Endothelial cell of umbilical vein (primary cell): ENCODE data around the gene RYR2. TPM values are rescaled to one million over a fixed set of nuclear protein-coding genes. Genes with fewer than 3 reads are reported as not detected.

Source experiments
- BruUV-seq: library from RNA; stranded (reverse); fragments of 400-500 nt; replicated peaks from 2 replicates; lab custom pipeline; 2021; lab: Mats Ljungman, UMichigan
- CTCF ChIA-PET: fragments of 300-600, 350-600 bp; sonication (Branson Sonifier 250); formaldehyde crosslinking; loops from one replicate; lab custom pipeline; 2021; ENCODE audit warnings: antibody characterized with exemption, inconsistent platforms; lab: Charles Lee
- POLR2A ChIA-PET: fragments of 300-600, 350-600 bp; sonication (Branson Sonifier 250); formaldehyde crosslinking; loops from one replicate; lab custom pipeline; 2021; ENCODE audit warnings: antibody characterized with exemption, inconsistent platforms; lab: Charles Lee
- DNase-seq: peaks from one replicate; pipeline ENCODE4 v3.0.0-alpha.2; 2011; ENCODE audit warnings: low read depth, low spot score
- FAIRE-seq: peaks from 2 replicates; lab custom pipeline; 2011; peaks lifted over from hg19 to GRCh38; lab: Jason Lieb, UNC
- H2AFZ ChIP-seq: 2 replicates; pipeline ENCODE4 v1.6.0; 2012; ENCODE audit warnings: low read depth, low read length, control low read depth, inconsistent platforms
- H3K27ac ChIP-seq: 2 replicates; pipeline ENCODE4 v1.5.1; 2011; ENCODE audit warnings: low read depth, mild to moderate bottlenecking, control low read depth, low read length, moderate library complexity; ENCODE audit not compliant: insufficient read depth
- H3K27me3 ChIP-seq, 2 experiments: 2 replicates each; pipeline versions ENCODE4 v1.6.0 to v1.6.1; 2011; ENCODE audit warnings: low read length in 2 of 2, mixed read lengths in 1 of 2; ENCODE audit not compliant: control insufficient read depth in 2 of 2, insufficient read depth in 2 of 2
- H3K36me3 ChIP-seq, 2 experiments: 2 replicates in 1 of 2; 3 replicates in 1 of 2; pipeline ENCODE4 v1.5.1; 2011; ENCODE audit warnings: low read length in 2 of 2, mild to moderate bottlenecking in 1 of 2, moderate library complexity in 1 of 2; ENCODE audit not compliant: control insufficient read depth in 2 of 2, insufficient read depth in 2 of 2; ENCODE audit errors: extremely low read depth in 1 of 2
- H3K4me1 ChIP-seq: 3 replicates; pipeline ENCODE4 v1.5.1; 2011; ENCODE audit warnings: mild to moderate bottlenecking, low read length; ENCODE audit not compliant: control insufficient read depth, insufficient read depth; ENCODE audit errors: extremely low read depth
- H3K4me2 ChIP-seq: 2 replicates; pipeline ENCODE4 v1.6.1; 2011; ENCODE audit warnings: low read length, control low read depth, mixed read lengths; ENCODE audit not compliant: insufficient read depth
- H3K4me3 ChIP-seq, 3 experiments: fragments of 200-600 bp in 1 of 3; sonication (generic), shearing (Covaris generic) in 1 of 3; replicated peaks in 1 of 3; 2 replicates each; pipeline ENCODE4 v1.5.1; 2011 to 2016; ENCODE audit warnings: control low read depth in 3 of 3, low read length in 3 of 3, mild to moderate bottlenecking in 2 of 3, inconsistent platforms in 1 of 3, low read depth in 1 of 3, moderate library complexity in 1 of 3; ENCODE audit not compliant: insufficient read depth in 1 of 3
- H3K79me2 ChIP-seq: 2 replicates; pipeline ENCODE4 v1.6.0; 2012; ENCODE audit warnings: low read length, inconsistent platforms; ENCODE audit not compliant: control insufficient read depth, insufficient read depth
- H3K9ac ChIP-seq: replicated peaks from 2 replicates; pipeline ENCODE3; 2011; ENCODE audit warnings: low read length, control low read depth; ENCODE audit not compliant: insufficient read depth; ENCODE audit errors: extremely low read depth
- H3K9me1 ChIP-seq: replicated peaks from 3 replicates; pipeline ENCODE4 v1.6.0; 2011; ENCODE audit warnings: mild to moderate bottlenecking, low read length; ENCODE audit not compliant: control insufficient read depth, insufficient read depth; ENCODE audit errors: extremely low read depth
- H3K9me3 ChIP-seq: replicated peaks from 2 replicates; pipeline ENCODE4 v1.5.1; 2012; ENCODE audit warnings: low read length, inconsistent platforms; ENCODE audit not compliant: control insufficient read depth, insufficient read depth
- H4K20me1 ChIP-seq: replicated peaks from 2 replicates; pipeline ENCODE3; 2011; ENCODE audit warnings: mild to moderate bottlenecking, low read length; ENCODE audit not compliant: control insufficient read depth, insufficient read depth; ENCODE audit errors: extremely low read depth
- EZH2 ChIP-seq: IDR thresholded peaks from 2 replicates; pipeline ENCODE4 v1.6.1; 2012; ENCODE audit warnings: borderline replicate concordance, low read depth, mild to moderate bottlenecking, moderate library complexity, low read length, inconsistent platforms; ENCODE audit not compliant: severe bottlenecking
- FOS ChIP-seq: IDR thresholded peaks from 2 replicates; pipeline ENCODE4 v1.6.1; 2011; ENCODE audit warnings: mild to moderate bottlenecking, low read length, moderate library complexity, borderline replicate concordance; ENCODE audit not compliant: insufficient read depth
- GATA2 ChIP-seq: IDR thresholded peaks from 2 replicates; pipeline ENCODE4 v1.7.0; 2011; ENCODE audit warnings: low read depth, mild to moderate bottlenecking, moderate library complexity, mixed read lengths, low read length; ENCODE audit not compliant: insufficient read length, insufficient read depth
- MAX ChIP-seq: IDR thresholded peaks from 2 replicates; pipeline ENCODE4 v1.6.1; 2011; ENCODE audit not compliant: insufficient read depth, insufficient read length
- MYC ChIP-seq: IDR thresholded peaks from one replicate; pipeline ENCODE4 v1.6.1; 2011; ENCODE audit warnings: mild to moderate bottlenecking, low read depth, low read length
- POLR2A ChIP-seq: IDR thresholded peaks from 2 replicates; pipeline ENCODE4 v1.6.1; 2012; ENCODE audit warnings: low read depth, mild to moderate bottlenecking, control low read depth, low read length
- POLR2AphosphoS5 ChIP-seq: IDR thresholded peaks from 2 replicates; pipeline ENCODE4 v1.6.1; 2012; ENCODE audit warnings: low read depth, mild to moderate bottlenecking, control low read depth, low read length, moderate library complexity; ENCODE audit not compliant: insufficient read depth
- dilution Hi-C: fragments of 300-500 bp; cut with MboI; formaldehyde crosslinking; loops from one replicate; pipeline ENCODE4 v1.15.0; 2019; ENCODE audit warnings: low sequenced_read_pairs; ENCODE audit not compliant: extremely low pct_ligation_motif_present
- intact Hi-C: fragments of 100-400 bp; cut with micrococcal nuclease; formaldehyde crosslinking; loops from one replicate; pipeline ENCODE4 v1.10.0; 2022
- polyA plus RNA-seq, 4 experiments: library from polyadenylated mRNA; depleted of rRNA in 3 of 4; stranded (reverse) in 3 of 4; unstranded in 1 of 4; fragments of >200 nt; gene quantifications; 2 replicates each; pipeline versions ENCODE4 v1.2.1 to v1.2.3, GENCODE V29; 2011 to 2012; ENCODE audit warnings: missing spikeins in 1 of 4
- total RNA-seq: library from RNA; stranded (reverse); gene quantifications from 2 replicates; pipeline ENCODE4 v1.2.3, GENCODE V29; 2021
- TF ChIP-seq, protein P1 (sequence below), 2 donors: IDR thresholded peaks; 1 replicate in 1 of 2; 2 replicates in 1 of 2; pipeline ENCODE4 v1.5.1; 2011; ENCODE audit warnings: low read length in 2 of 2, mild to moderate bottlenecking in 2 of 2, moderate library complexity in 2 of 2, control low read depth in 1 of 2, inconsistent platforms in 1 of 2, low read depth in 1 of 2; ENCODE audit not compliant: insufficient read depth in 1 of 2; ENCODE audit errors: extremely low read depth in 1 of 2

The RYR2 gene
- total and polyA plus RNA-seq, 2 donors (not counting 3 experiments of a cell fraction or from before 2014, with no cell fraction given), result not detected

GRCh38 chr1:237788069-237788468 lies 746.1 kb downstream of the RYR2 start:
- CTCF ChIA-PET, result no interaction called here

More at GRCh38 chr1:237788069-237788468, 746.1 kb downstream of the RYR2 start:
- Histone ChIP-seq H3K36me3 (no peaks in the 10 kb centered on the region), H3K9me1 (no peaks in the 10 kb centered on the region), H3K27me3 (no peaks in the 10 kb centered on the region), H4K20me1 (no peaks in the 10 kb centered on the region), H3K4me1 (no peaks in the 10 kb centered on the region), H3K79me2 (no peaks in the 10 kb centered on the region), H3K9me3 (no peaks in the 10 kb centered on the region), H3K4me2 (no peak overlapping the region), H3K4me3 (no peak overlapping the region), H3K9ac (no peak overlapping the region), H3K27ac (no peak overlapping the region), H2AFZ (no peak overlapping the region)
- DNase-seq, result no peak
- POLR2A ChIA-PET, result no interaction called here
- dilution Hi-C loops, result no loop called here
- BruUV-seq, result no TSS peak
- FAIRE-seq, result no peak
- intact Hi-C loops, result no loop called here
- TF ChIP-seq EZH2, result no peak
- no peak for TF ChIP-seq FOS
- no peak for TF ChIP-seq GATA2
- TF ChIP-seq POLR2AphosphoS5, result no peak
- TF ChIP-seq, protein P1, sequence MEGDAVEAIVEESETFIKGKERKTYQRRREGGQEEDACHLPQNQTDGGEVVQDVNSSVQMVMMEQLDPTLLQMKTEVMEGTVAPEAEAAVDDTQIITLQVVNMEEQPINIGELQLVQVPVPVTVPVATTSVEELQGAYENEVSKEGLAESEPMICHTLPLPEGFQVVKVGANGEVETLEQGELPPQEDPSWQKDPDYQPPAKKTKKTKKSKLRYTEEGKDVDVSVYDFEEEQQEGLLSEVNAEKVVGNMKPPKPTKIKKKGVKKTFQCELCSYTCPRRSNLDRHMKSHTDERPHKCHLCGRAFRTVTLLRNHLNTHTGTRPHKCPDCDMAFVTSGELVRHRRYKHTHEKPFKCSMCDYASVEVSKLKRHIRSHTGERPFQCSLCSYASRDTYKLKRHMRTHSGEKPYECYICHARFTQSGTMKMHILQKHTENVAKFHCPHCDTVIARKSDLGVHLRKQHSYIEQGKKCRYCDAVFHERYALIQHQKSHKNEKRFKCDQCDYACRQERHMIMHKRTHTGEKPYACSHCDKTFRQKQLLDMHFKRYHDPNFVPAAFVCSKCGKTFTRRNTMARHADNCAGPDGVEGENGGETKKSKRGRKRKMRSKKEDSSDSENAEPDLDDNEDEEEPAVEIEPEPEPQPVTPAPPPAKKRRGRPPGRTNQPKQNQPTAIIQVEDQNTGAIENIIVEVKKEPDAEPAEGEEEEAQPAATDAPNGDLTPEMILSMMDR (IDR thresholded peaks at IDR 0.05; ENCODE audit: extremely low read depth in 1 of 2, insufficient read depth in 1 of 2, low read depth in 1 of 2, low read length in 2 of 2), result no peak
- no peak for TF ChIP-seq MYC
- no peak for TF ChIP-seq POLR2A
- no peak for TF ChIP-seq MAX
